Measurements from ENCODE around the gene TRAPPC3L.
A peak's percentile ranks its signal among the peaks of the same experiment; 100 is the strongest.

Gene TRAPPC3L

DNA sequence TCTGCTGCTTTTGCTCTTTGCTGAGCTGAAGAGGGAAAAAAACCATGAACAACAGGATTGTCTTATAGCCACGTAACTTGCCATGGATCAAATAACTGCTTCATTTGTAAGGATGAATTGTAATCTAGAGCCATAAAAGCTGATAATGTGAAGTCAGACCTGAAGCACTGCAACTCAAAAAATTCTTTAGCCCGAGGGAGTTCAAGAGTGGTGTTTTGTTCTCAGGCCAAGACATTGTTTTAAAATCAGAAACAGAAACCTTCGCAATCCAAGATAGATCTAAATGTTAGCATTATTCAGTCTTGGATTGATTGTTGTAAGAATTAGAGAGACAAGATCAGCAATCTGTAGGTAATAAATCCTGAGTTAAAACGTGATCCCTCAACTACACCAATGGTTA lies at the start of gene TRAPPC3L:
Gene TRAPPC3L (minus strand): TSS at position 34 of the 400 bp plus-strand sequence. CDS start 170 bp downstream, outside the sequence.
- DNase-seq, result no peak

DNA sequence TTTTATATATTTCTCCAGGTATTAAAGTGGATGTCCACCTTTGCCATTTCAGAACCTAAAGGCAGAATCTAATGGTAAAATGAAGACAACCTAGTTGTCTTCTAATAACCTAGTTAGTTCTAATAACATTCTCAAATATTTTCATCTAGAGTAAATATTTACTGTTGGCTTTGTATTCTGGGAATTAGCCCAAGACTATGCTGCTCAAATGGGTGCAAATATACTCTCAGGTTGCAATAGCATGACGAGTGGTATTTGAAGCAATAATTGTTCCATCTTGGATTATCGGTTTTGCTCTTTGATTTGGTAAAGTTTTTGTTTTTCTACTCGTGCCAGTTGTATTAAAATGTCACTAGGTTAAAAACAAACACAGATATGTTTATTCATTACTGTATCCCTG lies 49.8 kb upstream of the TRAPPC3L start:
- DNase-seq, result no peak

DNA sequence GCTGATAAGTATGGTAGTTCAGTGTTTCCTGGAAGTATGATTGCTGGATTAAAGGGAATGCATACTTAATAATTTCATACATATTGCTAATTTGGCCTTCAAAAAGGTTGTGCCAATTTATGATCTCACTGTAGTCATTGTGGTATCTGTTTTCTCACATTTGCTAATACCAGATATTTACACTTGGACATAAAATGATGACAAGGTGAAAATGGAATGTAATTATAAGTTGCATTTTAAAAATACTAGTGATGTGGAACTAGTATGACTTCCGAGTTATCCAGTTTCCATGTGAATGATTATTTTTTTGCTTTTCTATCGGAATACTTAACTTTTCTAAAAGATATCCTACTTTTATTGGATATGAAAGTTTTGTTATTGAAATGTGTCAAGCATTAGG lies 41.3 kb upstream of the TRAPPC3L start:
- DNase-seq, result no peak

DNA sequence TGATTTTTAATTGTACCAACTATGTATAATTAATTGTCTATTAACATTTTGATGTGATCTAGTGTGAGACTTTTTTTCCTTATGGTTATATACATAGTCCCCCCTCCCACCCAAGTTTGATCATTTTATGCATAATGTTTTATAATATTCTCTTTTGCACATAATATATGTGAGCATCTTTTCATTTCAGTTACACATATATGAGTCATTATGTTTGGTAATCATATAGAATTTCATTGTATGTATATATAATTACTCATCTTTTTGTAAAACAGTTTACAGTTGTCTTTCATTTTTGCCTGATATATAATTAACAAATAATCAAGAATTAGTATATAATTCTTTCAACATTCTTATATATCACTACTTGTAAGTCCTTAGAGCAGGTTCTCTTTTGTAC lies 40.8 kb upstream of the TRAPPC3L start:
- DNase-seq, result no peak

DNA sequence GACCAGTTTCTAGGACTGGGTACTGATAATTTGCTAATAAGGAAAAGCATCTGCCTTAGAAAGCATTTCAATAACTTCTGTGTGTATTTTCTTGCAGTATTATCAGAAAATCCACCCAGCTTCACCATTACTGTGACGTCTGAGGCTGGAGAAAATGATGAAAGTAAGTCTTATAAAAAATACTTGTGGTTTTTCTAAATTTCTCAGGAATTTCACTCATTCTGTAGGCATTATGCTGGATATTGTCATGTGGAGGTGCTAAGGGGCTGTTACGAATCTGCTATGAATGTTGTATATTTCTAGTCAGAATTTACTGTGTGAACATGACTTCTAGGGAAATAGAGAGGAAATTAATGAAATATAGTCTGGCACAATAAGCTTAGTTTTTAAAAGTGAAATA lies 34.7 kb upstream of the TRAPPC3L start:
- DNase-seq, result no peak

DNA sequence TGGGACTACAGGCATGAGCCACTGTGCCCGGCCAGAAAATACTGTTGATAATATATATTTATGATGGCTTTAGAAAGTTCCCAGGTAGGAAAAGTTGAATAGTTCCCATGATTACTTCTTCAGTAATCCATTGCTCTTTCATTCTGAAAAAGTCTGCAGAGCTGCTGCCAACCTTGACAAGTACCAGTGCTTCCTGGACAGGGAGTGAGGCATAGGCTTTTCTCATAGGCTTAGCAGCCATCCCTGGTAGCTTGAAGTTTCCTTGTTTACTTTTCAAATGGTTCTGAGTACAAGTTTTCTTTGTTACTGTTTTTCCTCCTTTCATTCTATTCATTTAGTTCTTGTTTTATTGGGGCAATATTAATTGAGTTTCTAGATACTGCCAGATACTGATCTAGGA lies 33.7 kb upstream of the TRAPPC3L start:
- DNase-seq, result no peak

DNA sequence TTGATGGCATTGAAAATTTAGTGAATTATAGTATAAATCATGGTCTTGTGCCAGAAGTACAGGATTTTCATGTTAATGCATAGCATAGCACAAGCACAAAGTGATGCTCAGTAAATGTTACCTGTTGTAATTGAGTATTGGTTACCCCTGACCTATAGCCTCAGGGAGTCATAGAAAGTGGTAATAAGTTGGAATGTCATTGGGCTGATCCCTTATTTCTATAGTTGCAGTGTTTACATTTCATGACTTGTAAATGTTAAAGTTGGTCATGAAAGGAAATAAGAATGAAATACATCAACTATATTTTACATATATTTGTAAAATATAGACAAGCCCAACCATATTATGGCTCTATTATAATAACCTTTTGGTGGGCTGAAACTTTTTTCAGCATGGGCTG lies 32.9 kb upstream of the TRAPPC3L start:
- no peak for DNase-seq

DNA sequence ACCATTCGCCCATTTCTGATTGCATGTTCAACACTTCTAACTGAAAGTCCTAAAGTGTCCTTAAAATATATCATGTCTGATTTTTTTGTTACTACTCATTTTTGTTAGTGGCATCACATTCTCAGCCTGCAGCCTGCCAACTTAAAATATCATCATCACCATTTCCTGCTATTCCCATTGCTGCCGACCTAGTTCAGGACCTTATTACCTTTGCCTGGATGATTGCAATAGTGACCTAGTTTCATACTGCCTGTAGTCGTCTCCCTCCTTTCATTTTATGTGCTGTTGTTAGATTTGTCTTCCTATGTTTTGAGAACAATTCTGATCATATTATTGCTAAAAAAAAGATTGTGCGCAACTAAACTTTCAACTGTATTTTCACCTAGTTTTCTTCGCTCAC lies 32.0 kb upstream of the TRAPPC3L start:
- no peak for DNase-seq

DNA sequence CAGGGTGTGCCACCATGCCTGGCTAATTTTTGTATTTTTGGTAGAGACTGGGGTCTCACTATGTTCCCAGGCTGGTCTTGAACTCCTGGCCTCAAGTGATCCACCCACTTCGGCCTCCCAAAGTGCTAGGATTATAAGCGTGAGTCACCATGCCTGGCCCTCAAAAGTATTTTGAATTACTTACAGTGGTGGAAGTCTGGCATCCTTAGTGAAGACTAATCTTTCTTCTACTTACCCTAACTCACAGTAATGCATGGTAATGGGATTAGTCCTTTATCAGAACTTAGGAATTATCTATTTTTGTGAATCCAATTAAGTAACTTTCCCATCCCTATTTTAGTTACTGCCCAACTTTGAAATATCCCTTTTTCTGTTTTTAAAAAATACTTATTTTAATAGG lies 29.7 kb upstream of the TRAPPC3L start:
- no peak for DNase-seq

DNA sequence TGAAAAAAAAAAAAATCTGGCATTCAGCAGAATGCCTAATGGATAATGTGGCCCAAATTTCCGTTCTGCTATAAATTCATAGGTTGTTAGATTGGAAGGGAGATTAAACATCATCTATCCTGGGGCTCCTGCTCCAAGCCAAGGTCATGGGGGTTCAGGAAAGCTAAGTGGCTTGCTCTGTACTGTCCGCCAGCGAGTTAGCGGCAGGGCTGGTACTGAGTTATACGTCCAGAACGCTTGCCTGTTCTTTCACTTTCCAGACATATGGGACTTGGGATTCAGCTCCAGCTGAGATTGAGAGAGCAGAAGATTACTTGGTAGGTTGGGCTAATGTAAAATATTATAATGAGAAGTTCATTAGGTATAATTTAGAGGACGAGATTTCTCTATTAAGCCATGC lies 26.7 kb upstream of the TRAPPC3L start:
- DNase-seq, result no peak

DNA sequence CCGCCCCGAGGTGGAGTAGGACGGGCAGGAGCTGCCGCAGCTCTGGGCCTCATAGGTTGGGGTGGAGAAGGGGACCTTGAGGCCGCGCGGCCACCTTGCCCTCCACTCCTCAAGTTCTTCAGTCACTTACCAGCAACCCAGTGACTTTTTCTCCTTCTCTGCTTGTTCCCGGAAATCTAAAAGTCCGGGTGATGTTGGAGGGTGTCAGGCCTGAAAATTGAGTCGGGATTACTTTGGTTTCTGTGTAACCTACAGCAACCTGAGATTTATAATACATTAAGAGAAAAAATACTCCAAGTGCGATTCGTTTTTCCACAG lies 26.2 kb upstream of the TRAPPC3L start:
- no peak for DNase-seq

DNA sequence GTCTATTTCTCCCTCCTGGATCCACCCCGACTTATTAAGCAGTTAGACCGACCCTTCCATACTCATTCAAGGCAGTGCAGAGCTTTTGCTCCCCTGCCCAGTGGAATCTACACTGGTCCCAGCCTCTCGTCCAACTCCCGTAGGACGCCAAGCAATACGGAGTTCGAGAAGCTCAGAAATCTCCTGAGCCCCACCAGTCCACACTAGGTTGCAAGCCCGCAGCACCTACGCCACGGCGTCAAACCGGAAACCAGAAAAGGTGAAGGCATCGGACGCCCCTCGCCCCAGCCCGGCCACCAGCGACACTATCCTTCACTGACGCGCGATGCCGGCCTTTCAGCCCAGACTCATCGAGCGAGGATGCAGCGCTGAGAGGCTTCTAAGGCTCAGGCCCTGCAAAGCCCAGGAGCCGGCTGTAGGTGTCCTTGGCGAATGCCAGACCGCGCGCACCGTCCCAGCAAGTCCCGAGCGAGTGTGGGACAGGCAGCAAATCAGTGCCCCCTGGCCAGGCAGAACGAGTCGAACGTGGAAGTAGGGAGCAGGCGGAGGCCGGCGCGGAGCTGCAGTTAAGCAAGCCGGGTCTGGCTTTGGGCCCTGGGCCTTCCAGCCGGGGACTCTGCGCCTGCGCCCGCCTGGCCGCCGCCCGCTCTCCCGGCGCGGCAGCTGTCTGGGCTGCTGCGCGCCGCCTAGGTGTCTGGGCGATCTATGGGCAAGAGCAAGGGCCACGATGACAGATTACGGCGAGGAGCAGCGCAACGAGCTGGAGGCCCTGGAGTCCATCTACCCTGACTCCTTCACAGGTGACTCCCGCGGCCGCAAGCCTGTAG lies 25.6 kb upstream of the TRAPPC3L start, which contains the start of gene RWDD1:
Gene RWDD1 (plus strand): TSS at position 649 of the 827 bp plus-strand sequence. CDS start 79 bp downstream, at position 728.
- DNase-seq, result peak; percentile 100

DNA sequence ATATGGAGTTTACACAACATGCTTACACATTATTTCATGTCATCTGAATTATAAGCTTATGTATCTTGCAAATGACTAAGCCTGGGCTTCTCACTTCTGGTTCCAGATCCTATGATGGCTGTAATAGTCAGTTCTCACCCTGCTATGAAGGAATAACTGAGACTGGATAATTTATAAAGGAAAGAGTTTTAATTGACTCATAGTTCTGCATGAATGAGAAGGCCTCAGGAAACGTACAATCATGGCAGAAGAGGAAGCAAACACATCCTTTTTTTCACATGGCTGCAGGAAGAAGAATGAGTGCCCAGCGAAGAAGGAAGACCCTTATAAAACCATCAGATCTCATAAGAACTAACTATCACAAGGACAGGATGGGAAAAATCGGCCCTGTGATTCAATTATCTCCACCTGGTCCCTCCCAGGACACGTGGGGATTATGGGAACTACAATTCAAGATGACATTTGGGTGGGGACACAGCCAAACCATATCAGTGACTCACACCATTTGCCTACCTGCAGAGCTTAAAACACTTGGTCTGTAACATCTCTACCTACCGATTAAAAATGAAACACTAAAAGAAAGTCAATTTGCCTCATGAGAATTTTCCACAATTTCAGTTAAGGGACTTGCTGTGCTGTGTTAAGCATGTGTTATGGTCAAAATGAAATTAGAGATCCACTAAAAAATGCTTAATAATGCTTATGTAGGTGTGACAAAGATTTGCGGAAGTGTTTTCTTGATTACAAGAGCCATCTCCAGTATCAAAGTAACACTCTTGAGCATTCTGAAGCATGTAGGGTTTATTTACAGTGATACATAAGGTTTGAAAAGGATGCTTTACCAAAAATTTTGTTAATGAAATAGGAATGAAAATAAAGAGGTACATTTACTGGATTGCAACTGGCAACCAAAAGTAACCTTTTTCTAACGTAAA lies 23.6 kb upstream of the TRAPPC3L start:
- no peak for DNase-seq

DNA sequence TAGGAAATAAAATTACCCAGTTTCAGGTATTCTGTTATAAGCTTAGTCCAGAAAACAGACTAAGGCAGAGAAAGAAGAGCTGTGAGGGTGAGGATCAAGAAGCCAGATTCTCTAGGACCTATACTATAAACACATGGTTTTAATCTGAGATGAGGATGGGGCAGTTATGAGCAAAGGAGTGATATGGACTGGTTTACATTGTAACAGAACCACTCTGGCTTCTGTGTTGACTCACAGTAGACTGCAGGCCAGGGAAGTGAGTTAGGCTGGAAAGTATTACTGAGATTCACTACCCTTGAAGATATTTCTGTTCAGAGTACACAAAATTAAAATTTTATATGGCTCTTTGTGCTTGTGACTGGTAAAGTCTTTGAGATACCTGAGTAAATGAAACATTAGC lies 22.6 kb upstream of the TRAPPC3L start:
- DNase-seq, result no peak

DNA sequence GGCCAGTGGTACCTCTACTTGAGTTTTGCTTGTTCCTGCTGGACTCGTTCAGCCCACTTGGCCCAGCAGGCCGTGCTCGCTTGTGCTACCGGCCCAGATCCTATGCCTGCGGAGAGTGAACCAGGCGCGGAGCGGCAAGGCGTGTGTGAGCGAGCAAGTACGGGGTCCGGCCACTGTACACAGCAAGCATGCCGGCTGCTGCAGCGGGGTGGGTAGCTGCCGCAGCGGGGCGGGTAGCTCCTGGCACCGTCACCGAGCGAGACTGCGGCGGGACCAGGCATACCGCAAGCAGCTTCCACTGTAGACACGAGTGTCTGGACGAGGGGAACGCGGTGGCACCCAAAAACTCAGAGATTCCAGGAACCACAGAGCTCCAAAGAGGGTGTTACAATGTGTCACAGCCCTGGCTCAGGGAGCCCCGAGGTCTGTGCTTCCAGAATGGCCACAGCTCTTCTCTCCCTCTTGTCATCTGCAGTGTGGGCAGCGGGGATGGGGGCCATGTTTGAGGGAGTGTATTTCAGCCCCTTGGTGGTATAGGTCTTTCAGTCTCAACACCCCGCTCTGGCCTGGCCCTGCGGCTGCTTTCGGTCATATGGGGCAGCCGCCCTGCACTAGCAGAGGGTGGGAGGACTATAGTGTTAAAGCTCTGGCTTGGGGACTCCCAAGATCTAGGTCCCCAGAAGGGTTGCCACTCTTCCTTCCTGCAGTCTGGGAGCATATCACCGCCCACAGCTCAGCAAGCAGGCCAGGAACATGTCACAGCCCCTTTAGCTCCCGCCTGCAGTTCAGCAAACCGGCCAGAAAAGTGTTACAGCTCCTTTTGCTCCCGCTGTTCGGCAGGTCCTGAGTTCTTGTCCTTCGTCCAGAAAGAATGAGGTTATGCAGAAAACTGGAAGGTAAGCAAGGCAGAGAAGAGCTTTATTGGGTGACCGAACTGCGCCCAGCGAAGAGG lies 19.7 kb upstream of the TRAPPC3L start:
- DNase-seq, result no peak

DNA sequence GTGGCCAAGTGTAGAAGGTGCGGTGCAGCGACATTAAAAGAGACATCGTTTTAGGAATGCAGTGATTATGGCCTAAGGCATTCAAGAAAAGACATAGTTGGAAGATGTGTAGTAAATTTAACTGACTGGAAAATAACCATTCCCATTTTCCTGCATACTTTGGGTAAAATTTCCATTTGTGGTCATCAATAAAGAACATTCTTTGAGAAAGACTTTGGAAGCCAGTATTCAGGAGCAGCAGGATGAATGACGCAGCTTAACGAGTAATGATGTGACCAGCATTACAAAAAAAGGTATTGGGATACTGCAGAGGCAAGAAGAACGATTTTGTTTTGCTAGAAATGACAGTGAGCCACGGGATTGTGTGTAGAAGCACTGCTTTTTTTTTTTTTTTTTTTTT lies 18.8 kb upstream of the TRAPPC3L start:
- no peak for DNase-seq

DNA sequence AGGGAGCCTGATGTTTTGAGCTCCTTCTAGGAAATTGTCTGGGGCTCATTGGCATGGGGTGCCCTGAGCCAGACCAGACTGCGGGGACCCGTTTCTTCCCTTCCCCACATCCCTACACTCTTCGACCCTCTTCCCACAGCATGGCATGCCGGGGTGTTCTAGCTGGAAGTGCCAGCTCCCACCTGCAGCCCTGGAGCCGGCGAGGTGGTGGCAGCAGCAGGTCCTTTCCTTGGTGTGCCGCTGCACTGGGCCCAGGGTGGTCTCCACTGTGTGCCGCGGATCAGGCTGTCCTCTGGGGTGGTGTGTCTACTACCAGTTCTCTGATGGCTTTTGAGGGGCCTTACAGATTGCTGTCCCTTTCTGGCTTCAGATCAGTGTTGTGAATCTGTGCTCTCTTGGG lies 18.3 kb upstream of the TRAPPC3L start:
- no peak for DNase-seq

DNA sequence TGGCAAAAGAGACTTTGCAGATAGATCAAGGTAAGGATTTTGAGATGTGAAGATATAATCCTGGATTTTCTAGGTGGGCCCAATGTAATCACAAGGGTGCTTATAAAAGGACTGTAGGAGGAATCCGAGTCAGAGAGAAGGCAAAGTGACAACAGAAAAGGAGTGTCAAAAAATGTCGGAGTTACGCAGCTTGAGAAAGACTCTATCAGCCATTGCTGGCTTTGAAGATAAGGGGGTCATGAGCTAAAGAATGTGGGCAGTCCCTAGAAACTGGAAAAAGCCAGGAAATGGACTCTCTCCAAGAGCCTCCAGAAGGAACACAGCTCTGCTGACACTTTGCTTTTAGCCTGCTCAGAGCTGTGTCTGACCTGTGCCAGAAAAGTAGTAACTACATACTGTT lies 17.1 kb upstream of the TRAPPC3L start:
- DNase-seq, result peak; percentile 22

DNA sequence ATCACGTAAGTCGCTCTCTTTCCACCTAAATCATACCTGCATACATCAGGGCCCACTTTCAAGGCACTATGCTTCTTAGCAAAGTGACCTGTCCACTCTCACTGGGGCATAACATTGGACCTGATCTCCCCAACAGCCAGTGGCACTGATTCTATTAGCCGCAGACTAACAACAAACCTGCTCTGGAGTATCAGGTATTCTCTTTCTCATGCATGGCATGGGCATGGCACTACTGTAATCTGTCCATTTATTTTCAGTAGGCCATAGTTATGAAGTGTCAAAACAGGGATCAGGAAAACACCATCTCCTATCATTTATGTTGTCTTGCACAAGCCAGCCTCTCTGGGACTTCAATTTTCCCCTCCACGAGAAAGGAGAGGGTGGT lies 16.5 kb upstream of the TRAPPC3L start:
- no peak for DNase-seq

DNA sequence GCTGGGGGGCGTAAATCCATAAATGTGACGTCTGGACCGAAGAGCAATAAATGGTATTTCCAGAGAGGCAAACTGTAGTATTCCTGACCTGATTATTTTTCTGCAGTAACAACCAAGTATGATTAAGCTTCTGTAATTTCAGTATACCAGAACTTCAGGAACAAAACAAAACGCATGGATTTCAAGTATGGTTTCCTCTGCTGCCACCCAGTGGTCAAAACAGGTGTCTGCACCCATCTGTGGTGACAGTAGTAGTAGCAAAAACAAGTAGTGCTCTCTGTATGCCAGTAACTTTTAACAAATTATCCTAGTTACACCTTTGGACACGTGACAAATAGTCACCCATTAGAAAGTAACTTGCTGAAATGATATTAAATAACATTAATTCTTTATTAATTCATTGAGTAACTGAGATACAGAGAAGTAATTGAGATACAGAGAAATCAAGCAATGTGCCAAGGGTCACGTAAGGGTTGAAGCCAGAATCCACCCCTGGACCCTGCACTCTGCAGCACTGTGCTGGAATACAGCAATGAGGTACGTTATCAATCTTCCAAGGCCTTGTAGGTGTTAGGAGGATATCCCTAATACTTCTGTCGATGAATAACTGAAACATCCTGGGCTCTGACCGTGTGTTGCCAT lies 16.0 kb upstream of the TRAPPC3L start:
- peak; percentile 32 for DNase-seq

DNA sequence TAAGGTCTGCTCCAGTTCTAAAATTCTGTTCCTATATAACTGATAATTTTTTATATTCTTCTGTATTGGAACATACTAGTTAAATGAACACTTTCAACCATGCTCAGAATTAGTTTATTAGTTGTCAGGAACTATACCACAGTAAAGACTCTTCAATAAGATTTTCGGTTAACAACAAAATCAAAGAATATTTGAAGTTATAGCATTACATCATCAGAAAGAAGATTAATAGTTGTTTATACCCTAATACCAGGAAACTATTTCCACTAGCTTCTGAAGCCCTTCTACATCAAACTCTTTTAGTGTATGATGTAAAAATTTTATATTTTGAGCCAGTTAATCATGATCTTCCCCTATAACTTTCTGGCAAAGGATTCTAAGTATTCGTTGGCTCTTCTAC lies 14.6 kb upstream of the TRAPPC3L start:
- no peak for DNase-seq

DNA sequence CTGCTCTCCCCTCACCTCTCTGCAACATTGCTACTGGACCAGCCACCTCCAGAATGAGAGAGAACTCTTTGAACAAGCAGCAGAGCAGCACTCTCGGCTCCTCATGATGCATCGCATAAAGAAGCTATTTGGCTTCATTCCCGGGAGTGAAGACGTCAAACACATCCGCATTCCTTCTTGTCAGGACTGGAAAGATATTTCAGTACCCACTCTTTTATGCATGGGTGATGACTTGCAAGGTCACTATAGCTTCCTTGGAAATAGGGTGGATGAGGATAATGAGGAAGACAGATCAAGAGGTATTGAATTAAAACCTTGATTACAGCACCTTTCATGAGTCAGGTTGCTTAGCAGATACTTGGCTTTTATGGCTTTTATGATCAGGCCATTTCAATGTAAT lies 12.4 kb upstream of the TRAPPC3L start:
- peak; percentile 98 for DNase-seq
